Loucy (cell line): ENCODE data around the gene RAD51B.

ENCODE experiments used
- H2AFZ ChIP-seq: fragments of 200-600 bp; sonication (generic); 2 replicates; pipeline ENCODE4 v1.6.0; 2016; ENCODE audit warnings: antibody characterized with exemption, mild to moderate bottlenecking, low read length, moderate library complexity
- H3F3A ChIP-seq: fragments of 200-600 bp; 2 replicates; pipeline ENCODE4 v1.6.0; 2016; ENCODE audit warnings: antibody characterized with exemption, low read depth, mild to moderate bottlenecking
- H3K27me3 ChIP-seq: fragments of 200-600 bp; sonication (generic); 2 replicates; pipeline ENCODE4 v1.6.1; 2014; ENCODE audit warnings: low read length, mild to moderate bottlenecking; ENCODE audit not compliant: insufficient read depth, poor library complexity, severe bottlenecking
- H3K36me3 ChIP-seq: fragments of 200-600 bp; sonication (generic); 2 replicates; pipeline ENCODE4 v1.6.1; 2016; ENCODE audit warnings: low read length; ENCODE audit not compliant: insufficient read depth
- H3K4me1 ChIP-seq: fragments of 200-600 bp; sonication (generic); 2 replicates; pipeline ENCODE4 v1.5.1; 2014; ENCODE audit warnings: low read length, mild to moderate bottlenecking; ENCODE audit not compliant: insufficient read depth, poor library complexity, severe bottlenecking
- H3K4me2 ChIP-seq: fragments of 200-600 bp; sonication (generic); 2 replicates; pipeline ENCODE4 v1.6.0; 2014; ENCODE audit warnings: antibody characterized with exemption, low read length, low read depth, mild to moderate bottlenecking; ENCODE audit not compliant: poor library complexity, severe bottlenecking
- H3K4me3 ChIP-seq: fragments of 200-600 bp; sonication (generic); 2 replicates; pipeline ENCODE4 v1.5.1; 2014; ENCODE audit warnings: low read length, mild to moderate bottlenecking, mixed read lengths; ENCODE audit not compliant: poor library complexity, severe bottlenecking
- H3K79me2 ChIP-seq: fragments of 200-600 bp; sonication (generic); 2 replicates; pipeline ENCODE4 v1.6.1; 2014; ENCODE audit warnings: low read length; ENCODE audit not compliant: insufficient read depth
- H3K9ac ChIP-seq: fragments of 200-600 bp; sonication (generic); 2 replicates; pipeline ENCODE4 v1.6.0; 2014; ENCODE audit warnings: mild to moderate bottlenecking, low read depth, low read length, moderate library complexity; ENCODE audit not compliant: poor library complexity, severe bottlenecking
- H3K9me2 ChIP-seq: fragments of 200-600 bp; sonication (generic); replicated peaks from 2 replicates; pipeline ENCODE4 v1.6.1; 2016; ENCODE audit warnings: low read depth, low read length, mixed read lengths
- H3K9me3 ChIP-seq: fragments of 200-600 bp; sonication (generic); 2 replicates; pipeline ENCODE4 v1.6.1; 2014; ENCODE audit warnings: mild to moderate bottlenecking, antibody characterized with exemption, low read length, low read depth; ENCODE audit not compliant: insufficient read depth
- H4K20me1 ChIP-seq: fragments of 200-600 bp; sonication (generic); 2 replicates; pipeline ENCODE4 v1.6.0; 2014; ENCODE audit warnings: antibody characterized with exemption, low read length, mild to moderate bottlenecking; ENCODE audit not compliant: insufficient read depth, poor library complexity, severe bottlenecking
- EZH2phosphoT487 ChIP-seq: fragments of 200-600 bp; IDR thresholded peaks from 2 replicates; pipeline ENCODE4 v1.6.1; 2018; ENCODE audit warnings: antibody characterized with exemption, mild to moderate bottlenecking, moderate library complexity, borderline replicate concordance
- TF ChIP-seq, protein P1 (sequence below): fragments of 200-600 bp; sonication (generic); conservative IDR thresholded peaks from 2 replicates; pipeline ENCODE4 v1.5.1; 2014; ENCODE audit warnings: mild to moderate bottlenecking, antibody characterized with exemption, low read length

RAD51B gene

GRCh38 chr14:68665792-68666204, 846.2 kb downstream of the RAD51B start:
- peak overlapping the region; percentile 2 for H3K4me2 ChIP-seq
- H3K9me2 ChIP-seq: no peaks in the 10 kb centered on the region
- no peaks in the 10 kb centered on the region for H3K9me3 ChIP-seq
- no peaks in the 10 kb centered on the region for H3K36me3 ChIP-seq
- H3K4me3 ChIP-seq: no peak overlapping the region
- no peak for TF ChIP-seq EZH2phosphoT487
- TF ChIP-seq, protein P1, sequence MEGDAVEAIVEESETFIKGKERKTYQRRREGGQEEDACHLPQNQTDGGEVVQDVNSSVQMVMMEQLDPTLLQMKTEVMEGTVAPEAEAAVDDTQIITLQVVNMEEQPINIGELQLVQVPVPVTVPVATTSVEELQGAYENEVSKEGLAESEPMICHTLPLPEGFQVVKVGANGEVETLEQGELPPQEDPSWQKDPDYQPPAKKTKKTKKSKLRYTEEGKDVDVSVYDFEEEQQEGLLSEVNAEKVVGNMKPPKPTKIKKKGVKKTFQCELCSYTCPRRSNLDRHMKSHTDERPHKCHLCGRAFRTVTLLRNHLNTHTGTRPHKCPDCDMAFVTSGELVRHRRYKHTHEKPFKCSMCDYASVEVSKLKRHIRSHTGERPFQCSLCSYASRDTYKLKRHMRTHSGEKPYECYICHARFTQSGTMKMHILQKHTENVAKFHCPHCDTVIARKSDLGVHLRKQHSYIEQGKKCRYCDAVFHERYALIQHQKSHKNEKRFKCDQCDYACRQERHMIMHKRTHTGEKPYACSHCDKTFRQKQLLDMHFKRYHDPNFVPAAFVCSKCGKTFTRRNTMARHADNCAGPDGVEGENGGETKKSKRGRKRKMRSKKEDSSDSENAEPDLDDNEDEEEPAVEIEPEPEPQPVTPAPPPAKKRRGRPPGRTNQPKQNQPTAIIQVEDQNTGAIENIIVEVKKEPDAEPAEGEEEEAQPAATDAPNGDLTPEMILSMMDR: no peak
- H2AFZ ChIP-seq: no peak overlapping the region
- H3K4me1 ChIP-seq: peaks cover 6% of the 10 kb centered on the region
- no peaks in the 10 kb centered on the region for H3F3A ChIP-seq
- no peak overlapping the region for H3K9ac ChIP-seq
- H4K20me1 ChIP-seq: no peaks in the 10 kb centered on the region
- H3K27me3 ChIP-seq: no peaks in the 10 kb centered on the region
- no peaks in the 10 kb centered on the region for H3K79me2 ChIP-seq

DNA sequence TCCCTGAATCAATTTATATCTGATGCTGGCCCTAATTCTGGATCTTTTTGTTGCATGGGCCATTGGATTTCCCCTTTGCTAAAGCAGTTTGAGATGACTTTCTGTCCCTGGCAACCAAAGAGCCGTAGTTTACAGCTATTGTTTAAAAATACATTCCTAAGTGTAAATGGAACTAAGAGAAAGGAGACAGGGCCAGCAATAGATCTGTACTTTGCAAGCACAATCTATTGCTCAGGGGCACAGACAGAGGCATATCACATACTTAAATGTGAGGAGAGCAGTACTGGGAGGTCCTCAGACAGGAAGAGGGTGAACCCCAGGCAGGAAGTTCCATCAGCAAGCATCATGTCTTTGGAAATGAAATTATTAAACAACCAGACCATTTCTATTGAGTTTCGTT, 846.7 kb downstream of the RAD51B start:
- Histone ChIP-seq H2AFZ (peak overlapping the region; percentile 53; the same call in 1 of the 2 replicates), H3K4me2 (peak overlapping the region; percentile 2), H3K79me2 (no peaks in the 10 kb centered on the region), H3K4me3 (no peak overlapping the region), H3K9me2 (no peaks in the 10 kb centered on the region), H3K9me3 (no peaks in the 10 kb centered on the region), H3K36me3 (no peaks in the 10 kb centered on the region), H3K4me1 (peaks cover 6% of the 10 kb centered on the region), H4K20me1 (no peaks in the 10 kb centered on the region), H3K9ac (no peak overlapping the region), H3F3A (no peaks in the 10 kb centered on the region), H3K27me3 (no peaks in the 10 kb centered on the region)
- TF ChIP-seq, protein P1: no peak
- TF ChIP-seq EZH2phosphoT487: no peak

DNA sequence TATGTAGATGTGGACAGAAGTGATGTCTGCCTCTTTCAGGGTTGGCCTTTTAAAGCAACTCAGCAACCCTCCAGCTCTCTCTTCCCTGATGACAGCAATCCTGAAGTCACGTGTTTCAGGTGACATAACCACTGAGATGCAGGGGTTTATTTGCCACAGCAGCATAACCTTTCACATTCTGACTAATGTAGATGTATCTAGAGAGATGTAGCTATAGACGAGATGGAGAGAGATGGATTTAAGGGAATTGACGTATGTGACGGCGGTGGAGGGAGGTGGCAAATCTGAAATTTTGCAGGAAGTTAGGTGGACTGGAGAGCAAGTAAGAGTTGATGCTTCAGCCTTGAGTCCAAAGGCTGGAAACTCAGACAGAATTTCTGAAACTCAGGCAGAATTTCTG, 847.3 kb downstream of the RAD51B start:
- TF ChIP-seq, protein P1: no peak
- no peak for TF ChIP-seq EZH2phosphoT487
- no peak overlapping the region for H3K4me2 ChIP-seq
- no peaks in the 10 kb centered on the region for H4K20me1 ChIP-seq
- no peak overlapping the region for H2AFZ ChIP-seq
- no peaks in the 10 kb centered on the region for H3K9me3 ChIP-seq
- H3K9ac ChIP-seq: no peak overlapping the region
- H3K9me2 ChIP-seq: no peaks in the 10 kb centered on the region
- H3K4me1 ChIP-seq: peaks cover 6% of the 10 kb centered on the region
- no peaks in the 10 kb centered on the region for H3K36me3 ChIP-seq
- H3F3A ChIP-seq: no peaks in the 10 kb centered on the region
- no peaks in the 10 kb centered on the region for H3K79me2 ChIP-seq
- no peak overlapping the region for H3K4me3 ChIP-seq
- no peaks in the 10 kb centered on the region for H3K27me3 ChIP-seq
